Gastroesophageal sphincter (tissue), 4 donors: ENCODE measurements around the gene KCP. TPM values are rescaled to one million over a fixed set of nuclear protein-coding genes. Genes with fewer than 3 reads are reported as not detected.

Experiments used
- ATAC-seq: fragments of 150-250 bp; one replicate; pipeline ENCODE4 v1.9.1; 2016; ENCODE audit warnings: mild to moderate bottlenecking, moderate library complexity
- H3K27ac ChIP-seq, 4 donors: fragments of 200-600 bp; sonication (generic) in 3 of 4; 1 replicate in 3 of 4; 2 replicates in 1 of 4; pipeline ENCODE4 v1.5.1; 2016 to 2019
- H3K27me3 ChIP-seq: fragments of 200-600 bp; sonication (generic); one replicate; pipeline ENCODE4 v1.5.1; 2019
- H3K36me3 ChIP-seq, 2 donors: fragments of 200-600 bp; sonication (generic); one replicate each; pipeline ENCODE4 v1.5.1; 2019; ENCODE audit warnings: control low read depth in 1 of 2
- H3K4me1 ChIP-seq, 3 donors: fragments of 200-600 bp; sonication (generic); 1 replicate in 2 of 3; 2 replicates in 1 of 3; pipeline ENCODE4 v1.5.1; 2016 to 2019; ENCODE audit warnings: control low read depth in 2 of 3
- H3K4me3 ChIP-seq, 2 donors: fragments of 200-600 bp; sonication (generic); one replicate each; pipeline ENCODE4 v1.5.1; 2019; ENCODE audit warnings: mild to moderate bottlenecking in 1 of 2, moderate library complexity in 1 of 2
- H3K9me3 ChIP-seq, 3 donors: fragments of 200-600 bp; sonication (generic); one replicate each; pipeline ENCODE4 v1.5.1; 2017 to 2019; ENCODE audit warnings: control low read depth in 2 of 3
- CTCF ChIP-seq, 4 experiments: fragments of 200-600 bp in 2 of 4; fragments of 450-650 bp in 2 of 4; sonication (generic) in 1 of 4; IDR thresholded peaks; one replicate each; pipeline ENCODE4 v1.5.1; 2017 to 2019; ENCODE audit warnings: antibody characterized with exemption in 4 of 4, mild to moderate bottlenecking in 2 of 4, moderate library complexity in 2 of 4
- EP300 ChIP-seq: sonication (generic); formaldehyde crosslinking; IDR thresholded peaks from one replicate; pipeline ENCODE4 v1.6.1; 2017; ENCODE audit warnings: antibody characterized with exemption, mild to moderate bottlenecking
- POLR2A ChIP-seq, 2 donors: fragments of 450-650 bp; IDR thresholded peaks; one replicate each; pipeline ENCODE4 v1.6.1; 2017; ENCODE audit warnings: antibody characterized with exemption in 2 of 2, mild to moderate bottlenecking in 2 of 2, moderate library complexity in 1 of 2
- POLR2AphosphoS5 ChIP-seq: sonication (generic); formaldehyde crosslinking; IDR thresholded peaks from one replicate; pipeline ENCODE4 v1.6.1; 2017; ENCODE audit warnings: antibody characterized with exemption
- WGBS, 2 donors: methylation state at CpG; one replicate each; pipeline ENCODE4 v1.1.5; 2018; ENCODE audit warnings: low coverage in 1 of 2; 5-methylcytosine and 5-hydroxymethylcytosine counted together
- total RNA-seq, 4 donors: library from RNA; depleted of rRNA; stranded (reverse); fragments of >200 nt; gene quantifications; one replicate each; pipeline ENCODE4 v1.1.0, GENCODE V29; 2016

The KCP gene
- total RNA-seq, 4 donors from 2014 or later = 0.31 to 0.67 TPM; not detected in 2

GRCh38 chr7:128954150-128954549 lies 43.6 kb upstream of the KCP start:
- Histone ChIP-seq H3K27me3 (no peaks in the 10 kb centered on the region), H3K9me3 (no peaks in the 10 kb centered on the region), H3K4me3 (no peak overlapping the region), H3K4me1 (no peaks in the 10 kb centered on the region), H3K27ac (no peak overlapping the region), H3K36me3 (peaks cover 4 to 82% of the 10 kb centered on the region in 2 donors)
- WGBS, 2 donors = 68 to 100% methylated on average over 1 to 2 of the region's 2 CpGs
- no peak for ATAC-seq
- no peak for TF ChIP-seq CTCF (IDR thresholded peaks at IDR 0.05)
- no peak for TF ChIP-seq EP300
- no peak for TF ChIP-seq POLR2AphosphoS5
- TF ChIP-seq POLR2A (IDR thresholded peaks at IDR 0.05) = no peak

- no peak for ATAC-seq
- no peak overlapping the region for H3K27ac ChIP-seq
- no peaks in the 10 kb centered on the region for H3K4me1 ChIP-seq
- H3K27me3 ChIP-seq = no peaks in the 10 kb centered on the region
- peaks cover 4 to 60% of the 10 kb centered on the region in 2 donors for H3K36me3 ChIP-seq
- WGBS, 2 donors = 39% methylated on average over 5 of the region's 5 CpGs; no CpG with 5 or more reads in 1 of the 2 donors
- no peak overlapping the region for H3K4me3 ChIP-seq
- no peaks in the 10 kb centered on the region for H3K9me3 ChIP-seq
- TF ChIP-seq POLR2AphosphoS5 (no peak), POLR2A (IDR thresholded peaks at IDR 0.05) (no peak), EP300 (no peak), CTCF (IDR thresholded peaks at IDR 0.05) (no peak)
Measured at GRCh38 chr7:128951296-128951695, 40.8 kb upstream of the KCP start.

GRCh38 chr7:128948976-128949760 lies 38.7 kb upstream of the KCP start:
- Histone ChIP-seq H3K36me3 (peaks cover 4 to 39% of the 10 kb centered on the region in 2 donors), H3K27me3 (no peaks in the 10 kb centered on the region), H3K9me3 (no peaks in the 10 kb centered on the region), H3K4me1 (no peaks in the 10 kb centered on the region), H3K27ac (no peak overlapping the region), H3K4me3 (no peak overlapping the region)
- ATAC-seq = peak; percentile 14
- 87% methylated on average over 2 of the region's 4 CpGs; no CpG with 5 or more reads in 1 of the 2 donors for WGBS, 2 donors
- TF ChIP-seq POLR2AphosphoS5 = no peak
- TF ChIP-seq EP300 = no peak
- no peak for TF ChIP-seq POLR2A (IDR thresholded peaks at IDR 0.05)
- no peak for TF ChIP-seq CTCF (IDR thresholded peaks at IDR 0.05)

DNA sequence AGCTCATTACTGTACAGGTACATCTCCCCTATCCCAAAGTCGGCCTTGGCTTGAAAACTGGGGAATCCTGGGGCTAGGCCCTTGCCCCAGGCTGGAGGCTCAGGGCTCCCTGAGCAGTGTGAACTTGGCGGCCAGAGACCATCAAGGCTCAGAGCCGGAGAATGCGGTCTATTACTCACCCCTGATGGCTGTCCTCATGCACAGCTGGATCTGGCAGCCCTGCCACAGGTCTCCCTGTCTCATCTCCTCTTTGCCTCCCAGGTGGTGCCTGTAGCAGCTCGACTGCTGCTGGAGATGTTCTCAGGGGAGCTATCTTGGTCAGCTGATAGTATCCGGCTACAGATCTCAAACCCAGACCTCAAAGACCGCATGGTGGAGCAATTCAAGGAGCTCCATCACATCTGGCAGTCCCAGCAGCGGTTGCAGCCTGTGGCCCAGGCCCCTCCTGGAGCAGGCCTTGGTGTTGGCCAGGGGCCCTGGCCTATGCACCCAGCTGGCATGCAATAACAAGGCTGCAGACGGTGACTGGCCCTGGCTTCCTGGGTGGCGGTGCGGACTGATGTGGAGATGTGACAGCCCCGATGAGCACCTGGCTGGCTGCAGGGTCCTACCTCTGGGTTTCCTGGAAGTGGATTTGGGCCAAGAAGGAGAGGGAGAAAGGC lies 37.9 kb upstream of the KCP start:
- H3K36me3 ChIP-seq = peaks cover 0 to 31% of the 10 kb centered on the region in 2 donors
- ATAC-seq = no peak
- TF ChIP-seq EP300 (no peak), POLR2A (IDR thresholded peaks at IDR 0.05) (no peak), POLR2AphosphoS5 (no peak), CTCF (IDR thresholded peaks at IDR 0.05) (no peak)
- no peak overlapping the region for H3K27ac ChIP-seq
- no peak overlapping the region for H3K4me3 ChIP-seq
- 90% methylated on average over 2 of the region's 12 CpGs; no CpG with 5 or more reads in 1 of the 2 donors for WGBS, 2 donors
- H3K4me1 ChIP-seq = no peaks in the 10 kb centered on the region
- H3K9me3 ChIP-seq = no peaks in the 10 kb centered on the region
- H3K27me3 ChIP-seq = no peaks in the 10 kb centered on the region
